H9 (cell line): ENCODE results near the gene TSPEAR. TPM values are rescaled to one million over a fixed set of nuclear protein-coding genes. Genes with fewer than 3 reads are reported as not detected.

ENCODE experiments used
- DNase-seq: peaks from one replicate; pipeline ENCODE4 v3.0.0-alpha.2; 2017
- H2AFZ ChIP-seq: one replicate; pipeline ENCODE4 v1.6.1; 2013; ENCODE audit warnings: mild to moderate bottlenecking, low read length, control low read depth, moderate library complexity
- H2AK5ac ChIP-seq: 2 replicates; pipeline ENCODE4 v1.6.1; 2013; ENCODE audit warnings: low read length, control low read depth, mixed read lengths; ENCODE audit not compliant: insufficient read length
- H2BK120ac ChIP-seq: one replicate; pipeline ENCODE4 v1.6.1; 2013; ENCODE audit warnings: low read depth, mild to moderate bottlenecking, low read length, control low read depth, inconsistent platforms; ENCODE audit not compliant: poor library complexity, severe bottlenecking
- H2BK12ac ChIP-seq: 2 replicates; pipeline ENCODE4 v1.6.1; 2013; ENCODE audit warnings: low read length, control low read depth, mixed read lengths, low read depth; ENCODE audit not compliant: insufficient read length
- H2BK15ac ChIP-seq: 2 replicates; pipeline ENCODE4 v1.6.1; 2013; ENCODE audit warnings: low read depth, low read length, control low read depth
- H2BK20ac ChIP-seq: one replicate; pipeline ENCODE4 v1.6.1; 2013; ENCODE audit warnings: low read depth, mild to moderate bottlenecking, low read length, control low read depth, inconsistent platforms; ENCODE audit not compliant: poor library complexity, severe bottlenecking
- H2BK5ac ChIP-seq: 2 replicates; pipeline ENCODE4 v1.6.1; 2013; ENCODE audit warnings: low read length, control low read depth, mixed read lengths; ENCODE audit not compliant: insufficient read length
- H3K14ac ChIP-seq: 2 replicates; pipeline ENCODE4 v1.6.1; 2013; ENCODE audit warnings: low read length, control low read depth; ENCODE audit not compliant: insufficient read depth
- H3K18ac ChIP-seq: 2 replicates; pipeline ENCODE4 v1.6.1; 2013; ENCODE audit warnings: low read depth, mild to moderate bottlenecking, mixed read lengths, low read length, control low read depth; ENCODE audit not compliant: insufficient read length
- H3K23ac ChIP-seq: 2 replicates; pipeline ENCODE4 v1.6.1; 2013; ENCODE audit warnings: low read length, control low read depth, mixed read lengths, low read depth; ENCODE audit not compliant: insufficient read length
- H3K23me2 ChIP-seq: 2 replicates; pipeline ENCODE4 v1.6.1; 2013; ENCODE audit warnings: low read depth, mild to moderate bottlenecking, mixed read lengths, low read length, control low read depth; ENCODE audit not compliant: insufficient read length, poor library complexity, severe bottlenecking
- H3K27ac ChIP-seq: 2 replicates; pipeline ENCODE4 v1.5.1; 2013; ENCODE audit warnings: low read length, control low read depth, mixed read lengths, low read depth; ENCODE audit not compliant: insufficient read length
- H3K27me3 ChIP-seq: 2 replicates; pipeline ENCODE4 v1.6.1; 2013; ENCODE audit warnings: low read length, control low read depth, inconsistent platforms; ENCODE audit not compliant: insufficient read depth
- H3K4ac ChIP-seq: 2 replicates; pipeline ENCODE4 v1.6.1; 2013; ENCODE audit warnings: low read depth, mild to moderate bottlenecking, control low read depth, inconsistent platforms, low read length, moderate library complexity
- H3K4me1 ChIP-seq: 2 replicates; pipeline ENCODE4 v1.6.1; 2013; ENCODE audit warnings: low read length, control low read depth, inconsistent platforms; ENCODE audit not compliant: insufficient read depth
- H3K4me2 ChIP-seq: 2 replicates; pipeline ENCODE4 v1.6.1; 2013; ENCODE audit warnings: low read length, control low read depth, mixed read lengths; ENCODE audit not compliant: insufficient read length, insufficient read depth
- H3K56ac ChIP-seq: 2 replicates; pipeline ENCODE4 v1.6.1; 2013; ENCODE audit warnings: low read depth, mild to moderate bottlenecking, mixed read lengths, low read length, control low read depth; ENCODE audit not compliant: insufficient read length
- H3K79me1 ChIP-seq: 2 replicates; pipeline ENCODE4 v1.6.1; 2013; ENCODE audit warnings: low read depth, mild to moderate bottlenecking, moderate library complexity, low read length, control low read depth, inconsistent platforms; ENCODE audit not compliant: insufficient read depth, poor library complexity, severe bottlenecking
- H3K79me2 ChIP-seq: 2 replicates; pipeline ENCODE4 v1.6.1; 2013; ENCODE audit warnings: low read length, control low read depth, inconsistent platforms; ENCODE audit not compliant: insufficient read depth
- H3K9ac ChIP-seq: 2 replicates; pipeline ENCODE4 v1.6.1; 2013; ENCODE audit warnings: low read length, control low read depth, mixed read lengths; ENCODE audit not compliant: insufficient read length; ENCODE audit errors: extremely low read depth
- H3K9me3 ChIP-seq: one replicate; pipeline ENCODE4 v1.6.1; 2013; ENCODE audit warnings: low read depth, low read length, inconsistent platforms; ENCODE audit not compliant: control insufficient read depth
- H3T11ph ChIP-seq: one replicate; pipeline ENCODE4 v1.6.1; 2013; ENCODE audit warnings: mild to moderate bottlenecking, low read length, control low read depth, inconsistent platforms
- H4K20me1 ChIP-seq: one replicate; pipeline ENCODE4 v1.6.1; 2013; ENCODE audit not compliant: control insufficient read depth, insufficient read length, insufficient read depth
- H4K5ac ChIP-seq: 2 replicates; pipeline ENCODE4 v1.6.1; 2013; ENCODE audit warnings: low read depth, mild to moderate bottlenecking, mixed read lengths, low read length, control low read depth; ENCODE audit not compliant: insufficient read length
- H4K8ac ChIP-seq: replicated peaks from 2 replicates; pipeline ENCODE4 v1.6.1; 2013; ENCODE audit warnings: low read length, control low read depth, mixed read lengths, low read depth; ENCODE audit not compliant: insufficient read length
- H4K91ac ChIP-seq: 2 replicates; pipeline ENCODE4 v1.6.1; 2013; ENCODE audit warnings: low read depth, mild to moderate bottlenecking, moderate library complexity, mixed read lengths, low read length, control low read depth; ENCODE audit not compliant: insufficient read length
- H3K27ac Mint-ChIP-seq, 3 experiments: 2 replicates in 2 of 3; 3 replicates in 1 of 3; pipeline ENCODE4 v1.8.0; 2020 to 2021; ENCODE audit warnings: mixed read lengths in 3 of 3, mild to moderate bottlenecking in 1 of 3, moderate library complexity in 1 of 3
- H3K27me3 Mint-ChIP-seq: 2 replicates; pipeline ENCODE4 v1.8.0; 2021; ENCODE audit warnings: low read depth, mild to moderate bottlenecking, moderate library complexity, mixed read lengths
- H3K36me3 Mint-ChIP-seq, 3 experiments: 2 replicates in 2 of 3; 3 replicates in 1 of 3; pipeline ENCODE4 v1.8.0; 2020 to 2021; ENCODE audit warnings: low read depth in 3 of 3, mixed read lengths in 3 of 3; ENCODE audit not compliant: insufficient read depth in 1 of 3
- H3K4me1 Mint-ChIP-seq, 2 experiments: 2 replicates each; pipeline ENCODE4 v1.8.0; 2020; ENCODE audit warnings: mixed read lengths in 2 of 2
- H3K4me3 Mint-ChIP-seq, 2 experiments: 2 replicates in 1 of 2; 3 replicates in 1 of 2; pipeline ENCODE4 v1.8.0; 2020 to 2021; ENCODE audit warnings: mild to moderate bottlenecking in 2 of 2, mixed read lengths in 2 of 2, moderate library complexity in 1 of 2
- H3K9me3 Mint-ChIP-seq, 2 experiments: 2 replicates in 1 of 2; 3 replicates in 1 of 2; pipeline ENCODE4 v1.8.0; 2020; ENCODE audit warnings: mild to moderate bottlenecking in 2 of 2, mixed read lengths in 2 of 2, moderate library complexity in 1 of 2
- CTCF ChIP-seq: fragments of 200-600 bp; sonication (generic); conservative IDR thresholded peaks from 3 replicates; pipeline ENCODE4 v1.8.0; 2021; ENCODE audit warnings: antibody characterized with exemption, mild to moderate bottlenecking
- WGBS: extraction: QIAGEN DNeasy Blood & Tissue Kit; methylation state at CpG from one replicate; pipeline ENCODE4 v1.1.7; 2013; ENCODE audit warnings: missing lambda C conversion rate, low lambda C conversion rate, mixed read lengths; ENCODE audit not compliant: insufficient read length; ENCODE audit errors: extremely low coverage; 5-methylcytosine and 5-hydroxymethylcytosine counted together
- total RNA-seq: library from RNA; stranded (reverse); gene quantifications from 2 replicates; pipeline ENCODE4 v1.2.1, GENCODE V29; 2021

TSPEAR gene
- total RNA-seq, 1 experiment from 2014 or later: 1.3 TPM

GRCh38 chr21:44549525-44550211, 161.7 kb downstream of the TSPEAR start:
- no peak overlapping the region for H4K91ac ChIP-seq
- 0 out of 3 replicates have a peak, but pooled peaks have one; percentile 23 for TF ChIP-seq CTCF
- no peak overlapping the region for H3K4me3 Mint-ChIP-seq
- H2BK5ac ChIP-seq: no peak overlapping the region
- H2AK5ac ChIP-seq: no peak overlapping the region
- no peak overlapping the region for H2AFZ ChIP-seq
- peak overlapping the region; percentile 0 to 87 (median 78); a peak in 5 of 7 replicates for H3K27ac Mint-ChIP-seq
- H3K4me1 ChIP-seq: peaks cover 6% of the 10 kb centered on the region; the same call in 1 of the 2 replicates
- H3K9ac ChIP-seq: no peak overlapping the region
- H3K23me2 ChIP-seq: no peaks in the 10 kb centered on the region
- WGBS: no CpG with 5 or more reads among the region's 25 CpGs
- no peak overlapping the region for H3K23ac ChIP-seq
- H3K9me3 ChIP-seq: no peaks in the 10 kb centered on the region
- H3K36me3 Mint-ChIP-seq: peaks cover 0 to 19% (median 9%) of the 10 kb centered on the region in 3 experiments; a peak in 3 of 7 replicates
- peaks cover 10 to 18% of the 10 kb centered on the region in 2 experiments; a peak in 4 of 5 replicates for H3K9me3 Mint-ChIP-seq
- H3K4ac ChIP-seq: no peak overlapping the region; the same call in 1 of the 2 replicates
- H3K27me3 ChIP-seq: no peaks in the 10 kb centered on the region
- H3K4me1 Mint-ChIP-seq: peaks cover 43 to 54% of the 10 kb centered on the region in 2 experiments
- H3K4me2 ChIP-seq: no peak overlapping the region
- peak; percentile 63 for DNase-seq
- no peak overlapping the region for H3T11ph ChIP-seq
- no peaks in the 10 kb centered on the region for H3K79me2 ChIP-seq
- no peak overlapping the region for H2BK12ac ChIP-seq
- no peak overlapping the region for H4K8ac ChIP-seq
- H2BK120ac ChIP-seq: no peak overlapping the region
- H3K27ac ChIP-seq: no peak overlapping the region
- H3K27me3 Mint-ChIP-seq: peaks cover 3% of the 10 kb centered on the region
- no peak overlapping the region for H3K56ac ChIP-seq
- H4K20me1 ChIP-seq: no peaks in the 10 kb centered on the region
- no peaks in the 10 kb centered on the region for H3K79me1 ChIP-seq
- H3K14ac ChIP-seq: peak overlapping the region; percentile 62; the same call in 1 of the 2 replicates
- H4K5ac ChIP-seq: no peak overlapping the region
- H2BK20ac ChIP-seq: no peak overlapping the region
- peak overlapping the region; percentile 86 for H3K18ac ChIP-seq
- H2BK15ac ChIP-seq: no peak overlapping the region
